OCI-LY1 (cell line): ENCODE data around the gene WBP2NL.

ENCODE experiments used
- CTCF ChIP-seq: fragments of 200-600 bp; sonication (generic), shearing (Covaris generic); IDR thresholded peaks from 2 replicates; pipeline ENCODE4 v1.5.1; 2017; ENCODE audit warnings: mild to moderate bottlenecking, antibody characterized with exemption, low read length, moderate library complexity, mixed read lengths
- EZH2 ChIP-seq: fragments of 200-600 bp; sonication (generic), shearing (Covaris generic); IDR thresholded peaks from 2 replicates; pipeline ENCODE4 v1.8.0; 2017; ENCODE audit warnings: borderline replicate concordance, mixed run types, mild to moderate bottlenecking, antibody characterized with exemption, low read length, moderate library complexity, mixed read lengths

GRCh38 chr22:41989246-41989645 lies 9.3 kb upstream of the WBP2NL start:
- TF ChIP-seq CTCF = no peak
- no peak for TF ChIP-seq EZH2
